ENCODE data around the gene RHBDL1. TPM values are rescaled to one million over a fixed set of nuclear protein-coding genes. Genes with fewer than 3 reads are reported as not detected.

RHBDL1 gene
- total RNA-seq, 4 donors from 2014 or later = 1.1 to 1.5 (median 1.3) TPM; not detected in 1

DNA sequence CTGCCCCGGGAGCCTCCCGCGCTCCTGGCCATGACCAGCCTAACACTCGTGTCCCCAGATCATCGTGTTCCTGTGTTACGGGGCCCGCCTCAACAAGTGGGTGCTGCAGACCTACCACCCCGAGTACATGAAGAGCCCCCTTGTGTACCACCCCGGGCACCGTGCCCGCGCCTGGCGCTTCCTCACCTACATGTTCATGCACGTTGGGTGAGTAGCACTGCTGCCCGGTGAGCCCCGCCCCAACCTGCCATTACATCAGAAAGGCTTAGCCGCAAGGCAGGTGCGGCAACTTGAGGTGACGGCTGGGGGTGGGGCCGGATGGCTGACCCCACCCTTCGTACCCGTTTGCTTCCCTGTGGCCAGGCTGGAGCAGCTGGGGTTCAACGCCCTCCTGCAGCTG lies 1.4 kb downstream of the RHBDL1 start:
- Histone ChIP-seq H3K9me3 (no peaks in the 10 kb centered on the region), H3K27me3 (peaks cover 8% of the 10 kb centered on the region), H3K4me1 (peaks cover 0 to 51% (median 32%) of the 10 kb centered on the region in 3 donors), H3K4me3 (no peak overlapping the region), H3K27ac (no peak overlapping the region), H3K36me3 (peaks cover 0 to 26% of the 10 kb centered on the region in 2 donors)
- no peak for ATAC-seq
- TF ChIP-seq EP300 (IDR thresholded peaks at IDR 0.05) = no peak
- TF ChIP-seq POLR2AphosphoS5 (IDR thresholded peaks at IDR 0.05) = no peak
- TF ChIP-seq, protein P1, sequence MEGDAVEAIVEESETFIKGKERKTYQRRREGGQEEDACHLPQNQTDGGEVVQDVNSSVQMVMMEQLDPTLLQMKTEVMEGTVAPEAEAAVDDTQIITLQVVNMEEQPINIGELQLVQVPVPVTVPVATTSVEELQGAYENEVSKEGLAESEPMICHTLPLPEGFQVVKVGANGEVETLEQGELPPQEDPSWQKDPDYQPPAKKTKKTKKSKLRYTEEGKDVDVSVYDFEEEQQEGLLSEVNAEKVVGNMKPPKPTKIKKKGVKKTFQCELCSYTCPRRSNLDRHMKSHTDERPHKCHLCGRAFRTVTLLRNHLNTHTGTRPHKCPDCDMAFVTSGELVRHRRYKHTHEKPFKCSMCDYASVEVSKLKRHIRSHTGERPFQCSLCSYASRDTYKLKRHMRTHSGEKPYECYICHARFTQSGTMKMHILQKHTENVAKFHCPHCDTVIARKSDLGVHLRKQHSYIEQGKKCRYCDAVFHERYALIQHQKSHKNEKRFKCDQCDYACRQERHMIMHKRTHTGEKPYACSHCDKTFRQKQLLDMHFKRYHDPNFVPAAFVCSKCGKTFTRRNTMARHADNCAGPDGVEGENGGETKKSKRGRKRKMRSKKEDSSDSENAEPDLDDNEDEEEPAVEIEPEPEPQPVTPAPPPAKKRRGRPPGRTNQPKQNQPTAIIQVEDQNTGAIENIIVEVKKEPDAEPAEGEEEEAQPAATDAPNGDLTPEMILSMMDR (IDR thresholded peaks at IDR 0.05) = no peak
- TF ChIP-seq POLR2A (IDR thresholded peaks at IDR 0.05) = no peak
- no CpG with 5 or more reads among the region's 23 CpGs for WGBS, 2 donors (ENCODE audit: low coverage in 1 of 2)

DNA sequence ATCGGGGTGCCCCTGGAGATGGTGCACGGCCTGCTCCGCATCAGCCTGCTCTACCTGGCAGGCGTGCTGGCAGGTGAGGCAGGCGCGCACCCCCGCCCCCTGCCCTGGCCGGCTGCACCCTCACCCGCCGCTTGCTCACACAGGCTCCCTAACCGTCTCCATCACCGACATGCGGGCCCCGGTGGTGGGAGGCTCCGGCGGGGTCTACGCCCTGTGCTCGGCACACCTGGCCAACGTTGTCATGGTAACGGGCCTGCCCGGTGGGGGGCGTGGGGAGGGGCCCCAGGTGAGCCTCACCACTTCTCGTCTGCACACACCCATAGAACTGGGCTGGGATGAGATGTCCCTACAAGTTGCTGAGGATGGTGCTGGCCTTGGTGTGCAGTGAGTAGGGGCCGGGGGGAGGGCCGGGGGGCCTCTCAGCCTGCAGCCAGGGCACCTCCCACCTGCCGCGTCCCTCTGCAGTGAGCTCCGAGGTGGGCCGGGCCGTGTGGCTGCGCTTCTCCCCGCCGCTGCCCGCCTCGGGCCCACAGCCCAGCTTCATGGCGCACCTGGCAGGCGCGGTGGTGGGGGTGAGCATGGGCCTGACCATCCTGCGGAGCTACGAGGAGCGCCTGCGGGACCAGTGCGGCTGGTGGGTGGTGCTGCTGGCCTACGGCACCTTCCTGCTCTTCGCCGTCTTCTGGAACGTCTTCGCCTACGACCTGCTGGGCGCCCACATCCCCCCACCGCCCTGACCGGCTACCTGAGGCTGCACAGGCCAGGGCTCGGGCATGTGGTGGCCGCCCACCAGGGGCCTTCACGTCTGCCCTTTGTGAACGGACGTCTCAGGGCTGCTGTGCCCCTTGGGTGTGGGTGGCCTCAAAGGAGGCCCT lies 2.1 kb downstream of the RHBDL1 start:
- no peaks in the 10 kb centered on the region for H3K9me3 ChIP-seq
- peaks cover 0 to 26% of the 10 kb centered on the region in 2 donors for H3K36me3 ChIP-seq
- H3K27ac ChIP-seq = no peak overlapping the region
- no CpG with 5 or more reads among the region's 57 CpGs for WGBS, 2 donors (ENCODE audit: low coverage in 1 of 2)
- peaks cover 8% of the 10 kb centered on the region for H3K27me3 ChIP-seq
- TF ChIP-seq EP300 (IDR thresholded peaks at IDR 0.05) (no peak), POLR2AphosphoS5 (IDR thresholded peaks at IDR 0.05) (no peak), POLR2A (IDR thresholded peaks at IDR 0.05) (no peak)
- TF ChIP-seq, protein P1 (IDR thresholded peaks at IDR 0.05) = no peak
- H3K4me1 ChIP-seq = peaks cover 0 to 58% (median 39%) of the 10 kb centered on the region in 3 donors
- H3K4me3 ChIP-seq = no peak overlapping the region
- ATAC-seq = no peak

DNA sequence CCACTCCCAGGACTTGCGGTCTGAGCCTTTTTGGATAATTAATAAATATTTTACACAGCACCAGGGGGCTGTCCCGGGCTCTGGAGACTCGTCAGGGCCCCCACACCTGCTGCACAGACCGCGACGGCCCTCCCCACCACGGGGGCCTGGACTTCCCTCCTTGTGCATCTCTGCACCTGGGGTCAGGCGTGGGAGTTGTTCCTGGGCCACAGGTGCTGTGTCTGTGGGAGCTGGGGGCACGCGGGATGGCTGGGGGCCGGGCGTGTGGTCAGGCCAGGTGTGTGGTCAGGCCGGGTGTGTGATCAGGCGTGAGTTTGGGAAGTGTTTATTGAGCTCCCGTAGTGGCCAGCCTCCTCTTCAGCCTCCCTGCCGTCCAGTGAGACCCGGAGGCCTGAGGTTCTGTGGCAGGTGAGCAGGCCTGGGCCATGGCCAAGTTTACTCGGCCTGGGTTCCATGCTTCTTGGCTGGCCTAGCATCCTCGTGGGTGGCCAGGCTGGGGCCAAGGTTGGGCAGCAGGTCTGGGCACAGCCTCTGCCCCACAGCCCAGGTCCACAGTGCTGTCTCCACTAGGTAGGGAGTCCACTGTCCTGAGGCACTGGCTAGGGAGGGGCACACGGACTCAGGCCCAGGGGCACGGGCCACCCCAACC lies 2.9 kb downstream of the RHBDL1 start:
- H3K27ac ChIP-seq = peak overlapping the region in 2 of 4 donors; percentile 96 to 100
- H3K27me3 ChIP-seq = peaks cover 8% of the 10 kb centered on the region
- 60% methylated on average over 1 of the region's 21 CpGs; no CpG with 5 or more reads in 1 of the 2 donors for WGBS, 2 donors (ENCODE audit: low coverage in 1 of 2)
- peaks cover 0 to 65% (median 47%) of the 10 kb centered on the region in 3 donors for H3K4me1 ChIP-seq
- no peaks in the 10 kb centered on the region for H3K9me3 ChIP-seq
- no peak overlapping the region for H3K4me3 ChIP-seq
- ATAC-seq = no peak
- peaks cover 0 to 26% of the 10 kb centered on the region in 2 donors for H3K36me3 ChIP-seq
- TF ChIP-seq POLR2A (IDR thresholded peaks at IDR 0.05) (no peak), POLR2AphosphoS5 (IDR thresholded peaks at IDR 0.05) (no peak), EP300 (IDR thresholded peaks at IDR 0.05) (no peak)
- TF ChIP-seq, protein P1 (IDR thresholded peaks at IDR 0.05) = no peak

DNA sequence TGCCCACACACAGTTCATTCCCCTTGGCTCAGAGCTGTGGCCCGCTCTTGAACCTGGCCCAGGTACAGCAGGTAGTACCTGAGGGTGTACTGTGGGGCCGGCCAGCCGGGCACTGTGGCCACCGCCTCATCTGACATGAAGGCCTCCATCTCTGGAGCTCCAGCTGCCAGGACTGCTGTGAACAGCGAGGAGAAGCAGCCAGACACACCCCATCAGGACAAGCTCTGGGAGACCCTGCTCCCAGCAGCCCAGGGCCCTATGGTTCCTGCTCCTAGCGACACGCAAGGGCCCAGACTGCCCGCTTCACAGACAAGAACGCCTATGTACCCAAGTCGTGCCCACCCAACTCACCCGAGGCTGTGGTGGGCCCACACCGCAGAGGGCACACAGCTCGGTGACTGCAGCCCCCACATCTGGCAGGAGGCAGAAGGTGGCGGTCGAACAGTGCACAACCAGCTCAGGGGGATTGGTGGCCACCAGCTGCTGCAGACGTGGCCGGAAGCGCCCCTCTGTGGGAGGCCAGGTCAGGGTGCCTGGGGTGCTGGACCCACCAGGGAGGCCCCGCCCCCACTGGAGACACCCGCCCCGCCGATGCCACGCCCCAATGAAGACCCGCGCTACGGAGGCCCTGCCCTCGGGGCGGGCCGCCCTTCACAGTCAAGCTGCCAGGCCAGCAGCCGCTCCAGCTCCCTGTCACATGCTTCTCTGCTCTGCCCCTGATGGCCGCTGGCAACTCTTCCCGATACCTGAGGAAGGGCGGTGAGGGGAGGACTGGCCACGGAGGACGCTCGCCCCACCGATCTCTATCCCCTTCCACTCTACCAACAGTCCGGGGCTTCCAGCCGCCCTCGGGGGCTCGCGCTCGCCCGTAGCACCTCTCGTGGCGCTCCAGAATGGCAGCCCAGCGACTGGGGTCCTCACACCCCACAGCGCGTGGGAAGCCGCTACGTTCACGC lies 3.7 kb downstream of the RHBDL1 start:
- 0% methylated on average over 8 of the region's 52 CpGs; no CpG with 5 or more reads in 1 of the 2 donors for whole genome bisulfite sequencing, 2 donors (ENCODE audit: low coverage in 1 of 2)
- TF ChIP-seq EP300 (IDR thresholded peaks at IDR 0.05) (no peak), POLR2A (IDR thresholded peaks at IDR 0.05) (no peak), POLR2AphosphoS5 (IDR thresholded peaks at IDR 0.05) (no peak)
- TF ChIP-seq, protein P1 (IDR thresholded peaks at IDR 0.05) = no peak
- Histone ChIP-seq H3K27ac (peak overlapping the region; percentile 16 to 100 (median 95)), H3K4me1 (peaks cover 0 to 72% (median 51%) of the 10 kb centered on the region in 3 donors), H3K9me3 (no peaks in the 10 kb centered on the region), H3K4me3 (peak overlapping the region; percentile 32 to 97), H3K36me3 (peaks cover 0 to 20% of the 10 kb centered on the region in 2 donors), H3K27me3 (peaks cover 8% of the 10 kb centered on the region)
- peak; percentile 17 for ATAC-seq
